GM18526 (cell line): ENCODE results near the gene LARGE1.

Experiments used
- POLR2A ChIP-seq: IDR thresholded peaks from 3 replicates; pipeline ENCODE4 v1.6.1; 2011; ENCODE audit not compliant: insufficient read length; ENCODE audit errors: extremely low read depth

Gene LARGE1

GRCh38 chr22:33669746-33670145, 250.5 kb downstream of the LARGE1 start:
- no peak for TF ChIP-seq POLR2A

- TF ChIP-seq POLR2A = no peak
These were observed 253.2 kb downstream of the LARGE1 start for GRCh38 chr22:33666961-33667619.

GRCh38 chr22:33666279-33666960, 253.9 kb downstream of the LARGE1 start:
- no peak for TF ChIP-seq POLR2A

GRCh38 chr22:33659448-33659847, 260.8 kb downstream of the LARGE1 start:
- no peak for TF ChIP-seq POLR2A

DNA sequence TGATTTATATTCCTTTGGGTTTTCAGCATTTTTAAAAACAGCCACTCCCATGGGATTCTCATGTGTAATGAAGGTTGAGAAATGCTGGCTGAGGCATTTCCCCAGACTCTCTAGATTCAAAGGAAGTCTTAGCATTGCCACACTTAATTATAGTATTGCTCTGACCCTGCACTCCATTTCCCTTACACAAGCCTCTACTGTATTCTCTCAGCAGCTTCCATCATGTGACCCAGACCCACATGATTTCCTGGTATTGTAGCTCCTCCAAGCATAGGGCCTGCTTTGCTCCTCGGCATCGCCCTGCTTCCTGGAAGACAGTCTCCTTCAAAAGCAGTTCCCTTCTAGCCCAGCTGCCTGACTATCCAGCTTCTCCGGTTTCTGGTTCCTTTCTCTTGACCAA, 261.5 kb downstream of the LARGE1 start:
- no peak for TF ChIP-seq POLR2A

DNA sequence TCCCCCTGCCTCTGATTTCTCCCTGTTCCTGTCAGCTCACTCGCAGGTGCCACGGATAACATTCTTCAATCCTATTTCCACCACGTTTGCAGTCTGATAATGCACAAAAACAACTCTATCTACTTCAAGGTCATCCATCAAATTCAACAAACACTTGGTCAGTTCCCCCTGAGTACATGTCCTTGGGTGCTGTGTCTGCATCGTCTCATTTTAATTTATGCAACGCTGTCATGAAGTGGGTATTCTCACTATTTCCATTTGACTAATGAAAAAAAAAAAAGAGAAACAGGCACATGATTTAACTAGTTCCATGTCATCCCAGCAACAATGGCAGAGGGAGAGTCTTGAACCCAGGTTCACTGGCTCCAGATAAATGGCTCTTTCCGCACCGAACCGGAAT, 262.6 kb downstream of the LARGE1 start:
- no peak for TF ChIP-seq POLR2A

DNA sequence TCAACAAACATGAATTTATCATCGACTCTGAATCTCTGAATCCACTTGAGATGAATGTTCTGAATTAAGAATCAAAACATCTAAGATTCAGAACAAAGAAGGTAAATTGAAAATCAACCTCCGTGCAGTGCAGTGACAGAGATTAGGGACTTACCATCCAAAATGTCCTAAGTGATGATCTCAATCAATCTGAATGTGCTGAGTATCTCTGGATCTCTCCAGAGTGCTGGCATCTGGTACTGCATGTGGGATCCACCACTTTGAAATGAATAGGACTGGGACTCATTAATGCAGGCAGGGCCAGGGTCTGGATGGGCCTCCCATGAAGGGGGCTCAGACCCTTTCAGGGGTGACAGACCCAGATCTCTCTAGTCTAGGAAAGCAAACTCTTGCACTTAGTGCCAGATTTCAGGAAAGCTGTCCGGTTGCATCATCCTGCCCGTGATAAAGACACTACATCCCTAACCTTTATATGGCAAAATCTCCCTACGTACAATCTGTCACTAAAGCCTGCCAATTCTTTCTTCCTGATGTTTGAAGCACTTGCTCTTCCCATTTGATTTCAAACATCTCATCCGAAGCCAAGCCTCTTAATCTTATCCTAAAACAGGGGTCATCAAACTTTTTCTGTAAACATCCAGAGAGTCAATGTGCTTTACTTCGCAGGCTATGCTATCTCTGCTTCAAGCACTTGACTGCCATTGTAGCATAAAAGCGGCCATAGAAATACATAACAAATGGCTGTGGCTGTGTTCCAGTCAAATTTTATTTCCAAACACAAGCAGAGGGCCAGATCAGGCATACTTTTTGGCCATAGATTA, 263.3 kb downstream of the LARGE1 start:
- TF ChIP-seq POLR2A = no peak

DNA sequence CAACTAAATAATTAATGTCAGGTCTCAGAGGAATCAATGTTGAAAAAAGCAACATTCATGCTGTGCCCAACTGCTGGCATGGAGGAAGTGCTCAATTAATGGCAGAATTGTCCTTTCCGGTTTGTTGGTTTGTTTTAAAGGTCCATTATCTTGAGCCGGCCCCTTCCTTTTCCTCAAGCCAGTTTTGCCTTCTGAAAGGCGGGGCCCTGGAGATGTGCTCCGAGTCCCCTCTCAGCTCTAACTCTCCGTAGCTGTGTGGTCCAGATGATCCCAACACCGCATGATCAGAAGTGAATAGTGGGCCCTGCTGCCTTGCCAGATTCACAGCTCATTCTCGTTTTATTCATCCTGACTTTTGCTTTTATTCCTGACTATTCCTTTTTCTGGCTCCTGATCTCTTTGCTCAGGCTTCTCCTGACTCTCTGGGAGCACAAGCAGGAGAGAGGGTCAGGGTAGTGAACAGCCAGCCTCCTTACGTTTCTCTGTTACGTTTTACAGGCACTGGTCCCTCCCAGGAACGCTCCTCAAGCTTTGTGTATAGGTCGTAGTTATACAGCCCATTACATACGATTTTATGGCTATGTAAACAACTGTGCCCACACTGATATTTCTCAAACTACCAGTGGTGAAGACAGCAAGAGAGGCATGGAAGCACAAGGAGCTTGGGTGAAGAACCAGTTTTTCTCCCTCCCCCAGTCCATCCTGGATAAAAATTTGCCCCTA, 265.9 kb downstream of the LARGE1 start:
- no peak for TF ChIP-seq POLR2A

DNA sequence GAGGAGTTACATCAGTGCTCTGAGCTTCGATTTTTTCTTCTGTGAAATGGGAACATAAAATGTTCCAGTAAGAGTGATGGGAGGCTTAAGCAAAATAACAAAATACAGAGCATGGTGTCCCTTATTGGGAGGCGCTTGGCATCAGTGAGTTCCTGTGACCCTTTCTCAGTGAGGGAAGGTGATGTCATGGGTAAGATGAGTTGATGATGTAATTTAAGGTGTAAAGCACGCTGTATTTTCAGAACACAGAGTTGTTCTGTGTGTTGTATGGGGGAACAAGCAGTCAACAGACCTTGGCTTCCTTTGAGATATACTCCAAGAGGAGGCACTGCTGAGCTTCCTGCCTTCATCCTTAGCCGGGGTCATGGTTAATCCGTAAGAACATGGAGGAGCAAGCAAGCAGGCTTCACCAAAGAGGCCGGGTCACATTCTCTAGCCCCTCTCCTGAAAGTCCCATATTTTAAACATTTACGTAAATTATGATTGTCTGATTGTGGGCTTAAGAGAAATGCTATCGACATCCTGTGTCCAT, 266.7 kb downstream of the LARGE1 start:
- no peak for TF ChIP-seq POLR2A

DNA sequence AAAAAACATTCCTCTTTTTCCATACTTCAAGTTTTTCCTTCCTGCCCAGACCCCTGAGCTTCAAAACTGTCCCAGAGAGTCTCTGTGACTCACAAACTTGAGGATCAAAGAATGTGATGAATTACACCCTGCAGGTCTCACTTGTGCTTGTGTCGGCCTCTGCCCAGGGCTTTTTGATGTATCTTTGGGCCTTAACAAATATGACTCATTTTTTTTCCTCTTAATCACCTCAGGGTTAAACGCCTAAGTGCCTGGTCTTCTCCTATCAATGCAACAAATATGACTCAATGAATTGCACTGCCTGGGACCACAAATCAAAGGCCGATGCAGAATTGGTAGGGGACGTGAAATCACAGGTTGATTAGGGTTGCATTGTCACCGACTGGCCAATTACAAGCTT, 267.7 kb downstream of the LARGE1 start:
- TF ChIP-seq POLR2A = no peak

- no peak for TF ChIP-seq POLR2A
These were observed 270.0 kb downstream of the LARGE1 start for GRCh38 chr22:33650244-33650643.

DNA sequence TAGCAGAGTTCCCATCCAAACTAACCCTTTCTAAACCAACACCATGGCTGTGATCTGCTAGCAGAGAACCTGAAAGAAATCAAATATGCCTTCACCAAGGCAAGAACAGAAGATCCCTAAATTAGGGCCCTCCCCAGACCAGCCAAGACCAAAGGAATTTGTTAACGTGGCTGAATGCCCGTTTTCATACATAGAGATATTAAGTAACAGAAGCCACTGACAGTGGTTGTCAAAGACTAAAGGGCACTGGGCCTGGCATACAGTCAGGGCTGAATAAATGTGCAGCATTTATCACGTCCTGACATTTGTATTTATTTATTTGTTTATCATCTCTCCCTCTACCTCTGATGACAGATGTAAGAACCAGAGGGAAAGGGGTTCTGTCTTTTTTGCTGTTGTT, 271.8 kb downstream of the LARGE1 start:
- TF ChIP-seq POLR2A = no peak

DNA sequence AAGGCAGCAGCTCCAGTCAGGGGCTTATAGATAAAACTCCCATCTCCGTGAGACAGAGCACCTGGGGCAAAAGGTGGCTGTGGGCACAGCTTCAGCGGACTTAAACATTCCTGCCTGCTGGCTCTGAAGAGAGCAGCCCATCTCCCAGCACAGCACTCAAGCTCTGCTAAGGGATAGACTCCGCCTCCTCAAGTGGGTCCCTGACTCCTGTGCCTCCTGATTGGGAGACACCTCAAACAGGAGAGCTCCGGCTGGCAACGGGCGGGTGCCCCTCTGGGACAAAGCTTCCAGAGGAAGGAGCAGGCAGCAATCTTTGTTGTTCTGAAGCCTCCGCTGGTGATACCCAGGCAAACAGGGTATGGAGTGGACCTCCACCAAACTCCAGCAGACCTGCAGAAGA, 279.4 kb downstream of the LARGE1 start:
- no peak for TF ChIP-seq POLR2A

DNA sequence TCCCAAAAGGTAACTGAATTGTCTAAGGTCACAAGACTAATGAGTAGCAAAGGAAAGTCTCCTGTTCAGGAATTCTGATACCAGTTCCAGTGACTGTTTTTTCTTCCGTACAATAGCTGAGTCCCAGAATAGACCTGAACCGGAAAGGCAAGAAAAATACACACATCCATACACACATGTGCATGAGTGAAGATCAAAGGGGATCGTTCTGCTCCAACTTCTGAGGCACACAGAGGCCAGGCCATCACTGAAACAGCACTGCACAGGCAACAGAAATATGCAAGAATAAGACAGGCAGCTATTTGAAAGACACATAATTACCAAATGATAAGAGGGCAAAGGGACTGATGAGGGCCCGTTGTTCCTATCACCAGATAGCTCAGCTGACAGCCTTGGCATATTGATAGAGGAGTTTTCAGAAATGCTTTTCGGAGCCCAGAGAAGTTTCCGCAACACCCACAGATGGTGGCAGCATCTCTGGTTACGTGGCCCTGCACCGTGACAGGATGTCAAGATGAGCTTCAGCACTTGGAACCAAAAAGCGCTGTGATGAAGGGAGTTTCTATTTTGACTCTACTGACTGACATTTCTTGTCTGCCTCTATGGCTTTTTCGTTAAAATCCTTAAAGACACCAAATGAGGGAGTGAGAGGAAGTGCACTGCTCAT, 280.6 kb downstream of the LARGE1 start:
- no peak for TF ChIP-seq POLR2A

DNA sequence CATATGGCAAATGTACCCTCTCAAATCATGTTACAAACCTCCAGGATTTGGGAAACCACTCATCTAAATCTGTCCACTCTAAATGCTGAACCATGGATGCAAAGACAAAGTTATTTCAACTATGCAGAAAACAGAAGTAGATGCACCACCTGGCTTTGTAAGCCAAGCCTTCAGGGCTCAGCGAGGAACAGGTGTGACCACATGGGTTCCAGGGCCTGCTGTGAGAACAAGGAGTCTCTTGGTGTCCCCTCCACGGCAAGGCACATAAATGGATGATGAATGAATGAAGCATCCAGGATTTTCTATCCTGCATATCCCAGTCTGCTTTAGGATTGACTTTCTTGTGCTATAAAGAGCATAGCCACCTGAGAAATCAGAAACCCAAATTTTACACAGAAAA, 284.5 kb downstream of the LARGE1 start:
- TF ChIP-seq POLR2A = no peak
